Embryonic facial prominence (tissue), 1 donor: ENCODE results near the gene APLP2.
A peak's percentile ranks its signal among the peaks of the same experiment; 100 is the strongest.

Source experiments
- DNase-seq: peaks from one replicate; pipeline ENCODE4 v3.0.0-alpha.2; 2016; ENCODE audit errors: extremely low spot score

The APLP2 gene

GRCh38 chr11:130055617-130056016, 14.1 kb upstream of the APLP2 start:
- DNase-seq: no peak

GRCh38 chr11:130061017-130061416, 8.7 kb upstream of the APLP2 start:
- DNase-seq: no peak

- no peak for DNase-seq
Measured at GRCh38 chr11:130062026-130062425, 7.7 kb upstream of the APLP2 start.

GRCh38 chr11:130063451-130063850, 6.2 kb upstream of the APLP2 start:
- no peak for DNase-seq

GRCh38 chr11:130064596-130064995, 5.1 kb upstream of the APLP2 start:
- DNase-seq: no peak

GRCh38 chr11:130066338-130066737, 3.4 kb upstream of the APLP2 start:
- no peak for DNase-seq

GRCh38 chr11:130068546-130068985, 1.1 kb upstream of the APLP2 start:
- DNase-seq: no peak

GRCh38 chr11:130068986-130069658, 572 bp upstream of the APLP2 start:
- DNase-seq: peak; percentile 76

- DNase-seq: no peak
Measured at GRCh38 chr11:130070109-130070845, 583 bp downstream of the APLP2 start.

GRCh38 chr11:130070846-130071200, 1.1 kb downstream of the APLP2 start:
- DNase-seq: peak; percentile 27

GRCh38 chr11:130071211-130071712, 1.6 kb downstream of the APLP2 start:
- DNase-seq: no peak

GRCh38 chr11:130074736-130075135, 5.0 kb downstream of the APLP2 start:
- no peak for DNase-seq

- DNase-seq: no peak
Measured at GRCh38 chr11:130076778-130077481, 7.2 kb downstream of the APLP2 start.

GRCh38 chr11:130077671-130078070, 8.0 kb downstream of the APLP2 start:
- no peak for DNase-seq

GRCh38 chr11:130078080-130078479, 8.4 kb downstream of the APLP2 start:
- no peak for DNase-seq

GRCh38 chr11:130085671-130086290, 16.1 kb downstream of the APLP2 start:
- no peak for DNase-seq

GRCh38 chr11:130086669-130087068, 17.0 kb downstream of the APLP2 start:
- DNase-seq: no peak

GRCh38 chr11:130087294-130087926, 17.7 kb downstream of the APLP2 start:
- no peak for DNase-seq

- DNase-seq: no peak
Measured at GRCh38 chr11:130088217-130088616, 18.5 kb downstream of the APLP2 start.

- no peak for DNase-seq
Measured at GRCh38 chr11:130088919-130089673, 19.4 kb downstream of the APLP2 start.

- no peak for DNase-seq
Measured at GRCh38 chr11:130089674-130090073, 20.0 kb downstream of the APLP2 start.
